Adrenal gland (tissue), 12 donors: Measurements from ENCODE around the gene PTPA. TPM values are rescaled to one million over a fixed set of nuclear protein-coding genes. Genes with fewer than 3 reads are reported as not detected.
"Not testable (repeated sequence)": the region's sequence is repeated elsewhere in the genome, so short reads cannot be mapped to it uniquely, and the experiment has no call there.

Source experiments
- DNase-seq, 7 donors: peaks; one replicate each; pipeline ENCODE4 v3.0.0-alpha.2; 2019 to 2020
- H3K27ac ChIP-seq, 5 donors: fragments of 200-600 bp; sonication (generic) in 4 of 5; 1 replicate in 3 of 5; 2 replicates in 2 of 5; pipeline versions ENCODE4 v1.5.1 to v1.8.0; 2016 to 2020; ENCODE audit warnings: mild to moderate bottlenecking in 1 of 5
- H3K27me3 ChIP-seq: fragments of 200-600 bp; 2 replicates; pipeline ENCODE4 v1.8.0; 2021
- H3K36me3 ChIP-seq, 2 donors: fragments of 200-600 bp; replicated peaks in 1 of 2; 1 replicate in 1 of 2; 2 replicates in 1 of 2; pipeline versions ENCODE4 v1.5.1 to v1.8.0; 2018 to 2022
- H3K4me1 ChIP-seq, 2 donors: fragments of 200-600 bp; replicated peaks in 1 of 2; 1 replicate in 1 of 2; 2 replicates in 1 of 2; pipeline versions ENCODE4 v1.5.1 to v1.8.0; 2018 to 2021
- H3K4me3 ChIP-seq, 4 donors: fragments of 200-600 bp; sonication (generic) in 3 of 4; one replicate each; pipeline ENCODE4 v1.5.1; 2016 to 2018
- H3K9me3 ChIP-seq, 3 donors: fragments of 200-600 bp; sonication (generic) in 1 of 3; replicated peaks in 1 of 3; 1 replicate in 2 of 3; 2 replicates in 1 of 3; pipeline versions ENCODE4 v1.5.1 to v1.8.0; 2016 to 2021
- POLR2A ChIP-seq, 2 donors: fragments of 450-650 bp; IDR thresholded peaks; one replicate each; pipeline ENCODE4 v1.6.1; 2017; ENCODE audit warnings: antibody characterized with exemption in 2 of 2, mild to moderate bottlenecking in 2 of 2, moderate library complexity in 1 of 2
- WGBS, 4 donors: extraction: QIAGEN DNeasy Blood & Tissue Kit in 2 of 4; methylation state at CpG; one replicate each; pipeline versions ENCODE4 v1.1.5 to v1.1.7; 2013 to 2017; 5-methylcytosine and 5-hydroxymethylcytosine counted together
- intact Hi-C, 2 donors: fragments of 100-400 bp; cut with DNase I; formaldehyde crosslinking; loops; one replicate each; pipeline versions ENCODE4 v1.14.1 to v1.15.0; 2022 to 2023
- polyA plus RNA-seq, 3 donors: library from polyadenylated mRNA; stranded (reverse); fragments of 200-250 nt in 2 of 3; fragments of 350-450 nt in 1 of 3; fragmentation: Illumina TruSeq in 1 of 3; extraction: RNeasy Lipid Tissue Mini Kit (QIAGEN cat#74804) in 1 of 3; gene quantifications; one replicate each; pipeline ENCODE4 v1.2.3, GENCODE V29; 2013 to 2014
- total RNA-seq, 9 donors: library from RNA; depleted of rRNA in 4 of 9; stranded (reverse); fragments of >200 nt in 4 of 9; fragments of 120-200 nt in 1 of 9; fragmentation: NEBNext Ultra II Directional in 1 of 9; extraction: Animal tissue kit (Norgen Biotek cat#: 25700) in 1 of 9; gene quantifications; one replicate each; pipeline versions ENCODE4 v1.1.0 to v1.2.4, GENCODE V29; 2013 to 2023
- TF ChIP-seq, protein P1 (sequence below), 6 experiments: fragments of 450-650 bp in 4 of 6; fragments of 200-600 bp in 2 of 6; sonication (generic) in 1 of 6; IDR thresholded peaks; 1 replicate in 5 of 6; 2 replicates in 1 of 6; pipeline versions ENCODE4 v1.5.1 to v1.8.0; 2016 to 2021; ENCODE audit warnings: antibody characterized with exemption in 6 of 6, mild to moderate bottlenecking in 2 of 6, moderate library complexity in 1 of 6
- donor health status: healthy with polysubstance abuse.
- donor health status: Bipolar disorder and iron deficiency.
- donor health status: DM: yes; HTN: yes; CAD: no.
- donor health status: DM: no; HTN: no; CAD: no.
- donor health status: DM: no; HTN: no; CAD: no.
- donor health status: DM: yes; HTN: yes; CAD: no.

PTPA gene
- total and polyA plus RNA-seq, 12 donors: 71.3 to 248 (median 130) TPM

DNA sequence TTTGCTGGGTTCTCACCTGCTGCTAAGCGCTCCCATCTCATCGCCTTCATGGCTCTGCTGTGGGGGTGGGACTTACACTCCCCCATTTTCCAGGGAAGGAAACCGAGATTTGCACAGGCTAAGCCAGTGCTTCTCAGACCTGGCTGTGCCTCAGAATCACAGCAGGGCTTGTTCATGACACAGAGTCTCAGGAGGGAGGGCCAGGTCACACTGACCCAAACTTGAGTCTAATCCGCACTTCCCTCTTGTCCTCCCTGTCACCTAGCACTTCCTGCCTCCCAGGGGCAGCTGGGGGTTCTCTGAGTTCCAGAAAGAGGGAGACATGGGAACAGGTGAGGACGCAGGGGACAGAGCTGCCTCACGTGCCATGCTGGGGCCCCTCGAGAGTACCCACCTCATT lies 82.4 kb downstream of the PTPA start:
- H3K27ac ChIP-seq: no peak overlapping the region
- H3K4me1 ChIP-seq: no peaks in the 10 kb centered on the region
- TF ChIP-seq POLR2A (IDR thresholded peaks at IDR 0.05): no peak
- TF ChIP-seq, protein P1, sequence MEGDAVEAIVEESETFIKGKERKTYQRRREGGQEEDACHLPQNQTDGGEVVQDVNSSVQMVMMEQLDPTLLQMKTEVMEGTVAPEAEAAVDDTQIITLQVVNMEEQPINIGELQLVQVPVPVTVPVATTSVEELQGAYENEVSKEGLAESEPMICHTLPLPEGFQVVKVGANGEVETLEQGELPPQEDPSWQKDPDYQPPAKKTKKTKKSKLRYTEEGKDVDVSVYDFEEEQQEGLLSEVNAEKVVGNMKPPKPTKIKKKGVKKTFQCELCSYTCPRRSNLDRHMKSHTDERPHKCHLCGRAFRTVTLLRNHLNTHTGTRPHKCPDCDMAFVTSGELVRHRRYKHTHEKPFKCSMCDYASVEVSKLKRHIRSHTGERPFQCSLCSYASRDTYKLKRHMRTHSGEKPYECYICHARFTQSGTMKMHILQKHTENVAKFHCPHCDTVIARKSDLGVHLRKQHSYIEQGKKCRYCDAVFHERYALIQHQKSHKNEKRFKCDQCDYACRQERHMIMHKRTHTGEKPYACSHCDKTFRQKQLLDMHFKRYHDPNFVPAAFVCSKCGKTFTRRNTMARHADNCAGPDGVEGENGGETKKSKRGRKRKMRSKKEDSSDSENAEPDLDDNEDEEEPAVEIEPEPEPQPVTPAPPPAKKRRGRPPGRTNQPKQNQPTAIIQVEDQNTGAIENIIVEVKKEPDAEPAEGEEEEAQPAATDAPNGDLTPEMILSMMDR (IDR thresholded peaks at IDR 0.05): no peak
- 71 to 100% (median 82%) methylated on average over 2 to 7 of the region's 7 CpGs for WGBS, 4 donors
- no peak overlapping the region for H3K4me3 ChIP-seq
- intact Hi-C loops: no loop called here
- DNase-seq: no peak
- H3K27me3 ChIP-seq: no peaks in the 10 kb centered on the region
- no peaks in the 10 kb centered on the region for H3K9me3 ChIP-seq
- no peaks in the 10 kb centered on the region for H3K36me3 ChIP-seq

DNA sequence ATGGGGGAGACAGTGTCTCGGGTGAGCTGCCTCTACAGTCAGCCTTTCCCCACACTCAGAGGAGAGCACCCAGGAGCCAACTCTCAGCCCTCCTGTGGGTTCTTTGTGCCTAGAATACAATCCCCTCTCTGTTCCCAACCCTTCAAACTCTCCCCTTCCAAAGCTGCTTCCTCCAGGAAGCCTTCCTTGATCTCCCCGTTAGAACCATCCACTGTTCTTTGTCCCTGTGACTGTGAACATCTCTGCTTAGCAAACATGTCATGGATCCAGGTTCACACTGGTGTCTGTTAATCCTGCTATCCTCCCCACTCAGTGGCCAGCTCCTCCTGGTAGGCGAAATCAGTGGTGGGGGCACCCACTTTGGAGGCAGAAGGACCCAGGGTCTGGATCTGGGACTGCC lies 83.0 kb downstream of the PTPA start:
- H3K36me3 ChIP-seq: no peaks in the 10 kb centered on the region
- TF ChIP-seq, protein P1 (IDR thresholded peaks at IDR 0.05): no peak
- no peak for TF ChIP-seq POLR2A (IDR thresholded peaks at IDR 0.05)
- no peak overlapping the region for H3K27ac ChIP-seq
- no peak for DNase-seq
- no peak overlapping the region for H3K4me3 ChIP-seq
- intact Hi-C loops: no loop called here
- H3K9me3 ChIP-seq: no peaks in the 10 kb centered on the region
- H3K27me3 ChIP-seq: no peaks in the 10 kb centered on the region
- WGBS, 4 donors: 73 to 80% (median 78%) methylated on average over 3 of the region's 3 CpGs
- no peaks in the 10 kb centered on the region for H3K4me1 ChIP-seq

DNA sequence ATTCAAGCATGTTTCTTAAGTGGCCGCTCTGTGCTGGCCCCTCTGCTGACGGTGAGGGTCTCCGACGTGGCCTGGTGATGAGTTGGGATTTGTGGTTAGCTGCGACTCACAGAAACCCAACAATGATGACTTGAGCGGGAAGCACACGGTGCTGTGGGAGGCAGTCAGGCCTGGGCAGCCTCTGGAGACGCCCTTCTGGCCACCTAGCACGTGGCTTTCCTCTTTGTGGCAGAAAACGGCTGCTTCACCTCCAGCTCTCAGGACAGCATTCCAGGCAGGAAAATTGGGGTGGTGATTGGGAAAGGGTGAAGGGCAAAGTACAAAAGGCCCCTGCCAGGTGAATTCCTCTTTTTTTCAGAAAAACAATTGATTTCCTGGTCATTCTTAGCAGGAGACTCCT lies 84.4 kb downstream of the PTPA start:
- Histone ChIP-seq H3K27me3 (no peaks in the 10 kb centered on the region), H3K4me1 (no peaks in the 10 kb centered on the region), H3K36me3 (no peaks in the 10 kb centered on the region), H3K9me3 (no peaks in the 10 kb centered on the region), H3K4me3 (no peak overlapping the region), H3K27ac (no peak overlapping the region)
- TF ChIP-seq, protein P1 (IDR thresholded peaks at IDR 0.05): no peak
- no peak for TF ChIP-seq POLR2A (IDR thresholded peaks at IDR 0.05)
- DNase-seq: no peak
- 74 to 94% (median 89%) methylated on average over 6 to 10 of the region's 10 CpGs for WGBS, 4 donors
- intact Hi-C loops: no loop called here

DNA sequence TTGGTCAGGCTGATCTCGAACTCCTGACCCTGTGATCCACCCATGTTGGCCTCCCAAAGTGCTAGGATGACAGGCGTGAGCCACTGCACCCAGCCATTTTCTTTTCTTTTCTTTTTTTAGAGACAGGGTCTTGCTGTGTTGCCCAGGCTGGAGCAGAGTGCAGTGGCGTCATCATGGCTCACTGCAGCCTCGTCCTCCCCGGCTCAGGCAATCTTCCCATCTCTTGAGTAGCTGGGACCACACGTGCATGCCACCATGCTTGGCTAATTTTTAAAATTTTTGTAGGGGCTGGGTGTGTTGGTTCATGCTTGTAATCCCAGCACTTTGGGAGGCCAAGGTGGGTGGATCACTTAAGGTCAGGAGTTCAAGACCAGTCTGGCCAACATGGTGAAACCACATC lies 85.8 kb downstream of the PTPA start:
- 82 to 91% (median 88%) methylated on average over 6 of the region's 6 CpGs for WGBS, 4 donors
- H3K27ac ChIP-seq, intact Hi-C loops: not testable (repeated sequence)

DNA sequence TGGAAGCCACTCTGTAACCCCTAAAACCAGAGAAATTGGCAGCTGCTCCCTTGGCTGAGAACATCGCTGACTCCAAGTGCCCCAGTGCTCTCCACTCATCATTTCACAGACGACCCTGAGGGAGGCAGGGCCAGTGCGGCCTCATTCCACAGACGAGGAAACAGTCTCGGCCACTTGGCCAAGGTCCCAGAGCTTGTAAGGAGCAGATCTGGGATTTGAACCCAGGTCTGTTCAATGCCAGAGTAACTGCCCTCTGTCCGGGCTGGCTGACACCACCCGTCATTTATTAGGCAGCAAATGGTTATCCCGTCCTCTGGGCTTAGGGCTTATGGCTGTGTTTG lies 86.7 kb downstream of the PTPA start:
- no peak overlapping the region for H3K4me3 ChIP-seq
- no peaks in the 10 kb centered on the region for H3K9me3 ChIP-seq
- TF ChIP-seq, protein P1 (IDR thresholded peaks at IDR 0.05): no peak
- TF ChIP-seq POLR2A (IDR thresholded peaks at IDR 0.05): no peak
- intact Hi-C loops: no loop called here
- H3K4me1 ChIP-seq: no peaks in the 10 kb centered on the region
- 35 to 44% (median 43%) methylated on average over 7 to 8 of the region's 8 CpGs for WGBS, 4 donors
- no peaks in the 10 kb centered on the region for H3K27me3 ChIP-seq
- H3K27ac ChIP-seq: peak overlapping the region in 3 of 5 donors; percentile 3 to 85 (median 74)
- no peaks in the 10 kb centered on the region for H3K36me3 ChIP-seq
- DNase-seq: peak in 1 of 7 donors; percentile 64

More for the DNA sequence above, 85.8 kb downstream of the PTPA start:
- H3K4me1 ChIP-seq, H3K4me3 ChIP-seq, DNase-seq, H3K27me3 ChIP-seq, H3K9me3 ChIP-seq, H3K36me3 ChIP-seq: not testable (repeated sequence)

Other genes with a start within 250 kb of the PTPA start
- 10 to 100 TPM in 1 of 9 donors, 1 to 10 TPM in 8; 3.5 to 10.3 (median 7.7) TPM for gene KYAT1, start 229.5 kb upstream of the PTPA start, total RNA-seq
- gene KYAT1, start 229.5 kb upstream of the PTPA start, polyA plus RNA-seq: 1 to 10 TPM; 3.5 to 9.6 (median 5.8) TPM
- gene LRRC8A, start 229.3 kb upstream of the PTPA start, total RNA-seq: 10 to 100 TPM; 10.3 to 88.3 (median 41.0) TPM
- 10 to 100 TPM in 2 of 3 donors, 1 to 10 TPM in 1; 9.0 to 15.7 (median 13.0) TPM for gene LRRC8A, start 229.3 kb upstream of the PTPA start, polyA plus RNA-seq
- gene PHYHD1, start 190.4 kb upstream of the PTPA start, total RNA-seq: 10 to 100 TPM in 8 of 9 donors, 1 to 10 TPM in 1; 9.8 to 56.5 (median 28.1) TPM
- 10 to 100 TPM in 2 of 3 donors, 1 to 10 TPM in 1; 9.1 to 86.6 (median 64.9) TPM for gene PHYHD1, start 190.4 kb upstream of the PTPA start, polyA plus RNA-seq
- gene DOLK, start 163.8 kb upstream of the PTPA start, total RNA-seq: 10 to 100 TPM; 19.6 to 42.3 (median 31.2) TPM
- gene DOLK, start 163.8 kb upstream of the PTPA start, polyA plus RNA-seq: 10 to 100 TPM in 2 of 3 donors, 1 to 10 TPM in 1; 4.6 to 25.3 (median 10.3) TPM
- gene NUP188, start 163.7 kb upstream of the PTPA start, total RNA-seq: 100 to 1,000 TPM in 1 of 9 donors, 10 to 100 TPM in 8; 20.2 to 122 (median 40.4) TPM
- 10 to 100 TPM; 26.4 to 32.0 (median 26.4) TPM for gene NUP188, start 163.7 kb upstream of the PTPA start, polyA plus RNA-seq
- 100 to 1,000 TPM in 4 of 9 donors, 10 to 100 TPM in 5; 50.3 to 153 (median 96.8) TPM for gene SH3GLB2, start 83.1 kb upstream of the PTPA start, total RNA-seq
- gene SH3GLB2, start 83.1 kb upstream of the PTPA start, polyA plus RNA-seq: 100 to 1,000 TPM in 2 of 3 donors, 10 to 100 TPM in 1; 26.1 to 301 (median 214) TPM
- gene MIGA2, start 74.8 kb upstream of the PTPA start, total RNA-seq: 10 to 100 TPM; 33.7 to 74.6 (median 43.5) TPM
- 10 to 100 TPM in 2 of 3 donors, 1 to 10 TPM in 1; 8.9 to 58.8 (median 43.9) TPM for gene MIGA2, start 74.8 kb upstream of the PTPA start, polyA plus RNA-seq
- 10 to 100 TPM in 8 of 9 donors, 1 to 10 TPM in 1; 9.5 to 31.8 (median 22.9) TPM for gene DOLPP1, start 30.3 kb upstream of the PTPA start, total RNA-seq
- gene DOLPP1, start 30.3 kb upstream of the PTPA start, polyA plus RNA-seq: 10 to 100 TPM in 1 of 3 donors, 1 to 10 TPM in 2; 4.4 to 29.9 (median 7.3) TPM
- gene CRAT, start 622 bp upstream of the PTPA start, total RNA-seq: 100 to 1,000 TPM in 4 of 9 donors, 10 to 100 TPM in 5; 26.8 to 144 (median 98.7) TPM
- 10 to 100 TPM; 31.1 to 52.0 (median 31.8) TPM for gene CRAT, start 622 bp upstream of the PTPA start, polyA plus RNA-seq
- gene IER5L, start 66.8 kb downstream of the PTPA start, total RNA-seq: 10 to 100 TPM in 8 of 9 donors, 1 to 10 TPM in 1; 2.3 to 47.6 (median 17.5) TPM
- 100 to 1,000 TPM in 1 of 3 donors, 10 to 100 TPM in 1, under 1 TPM in 1; 0.46 to 168 (median 64.5) TPM for gene IER5L, start 66.8 kb downstream of the PTPA start, polyA plus RNA-seq